ENCODE results near the gene GSTA3.
"Not testable (repeated sequence)": the region's sequence is repeated elsewhere in the genome, so short reads cannot be mapped to it uniquely, and the experiment has no call there.

GRCh38 chr6:52942821-52943220 lies 33.3 kb upstream of the GSTA3 start:
- TF ChIP-seq POLR2AphosphoS5 (IDR thresholded peaks at IDR 0.05; ENCODE audit: low read depth, low read length); POLR2A (IDR thresholded peaks at IDR 0.05; ENCODE audit: low read depth, low read length); POU2F2 (IDR thresholded peaks at IDR 0.05; ENCODE audit: low read depth, low read length); TAF1 (IDR thresholded peaks at IDR 0.05; ENCODE audit: low read depth, low read length); PAX5 (IDR thresholded peaks at IDR 0.05; ENCODE audit: insufficient read depth, low read length, severe bottlenecking): not testable (repeated sequence)

All from GM12891 (cell line).